Ishikawa (cell line): ENCODE data around the gene SCAF11.

Experiments
- CREB1 ChIP-seq: IDR thresholded peaks from 2 replicates; pipeline ENCODE4 v1.6.1; 2012; ENCODE audit warnings: low read depth
- MAX ChIP-seq: IDR thresholded peaks from 2 replicates; pipeline ENCODE4 v1.6.1; 2012
- RAD21 ChIP-seq: IDR thresholded peaks from 2 replicates; pipeline ENCODE4 v1.6.1; 2012; ENCODE audit warnings: low read depth
- TAF1 ChIP-seq: IDR thresholded peaks from 2 replicates; pipeline ENCODE4 v1.6.1; 2012; ENCODE audit warnings: low read depth, mild to moderate bottlenecking
- TCF12 ChIP-seq: IDR thresholded peaks from 2 replicates; pipeline ENCODE4 v1.6.1; 2012; ENCODE audit warnings: low read depth
- USF1 ChIP-seq: IDR thresholded peaks from 2 replicates; pipeline ENCODE4 v1.6.1; 2012
- ZBTB7A ChIP-seq: IDR thresholded peaks from 2 replicates; pipeline ENCODE4 v1.6.1; 2012; ENCODE audit warnings: low read depth

The SCAF11 gene

GRCh38 chr12:45872446-45872845 lies 117.9 kb downstream of the SCAF11 start:
- TF ChIP-seq RAD21 (no peak), USF1 (no peak), TCF12 (no peak), ZBTB7A (no peak), TAF1 (no peak), MAX (no peak), CREB1 (no peak)
